Left lung (tissue), 10 donors: ENCODE data around the gene COX7A2. TPM values are rescaled to one million over a fixed set of nuclear protein-coding genes. Genes with fewer than 3 reads are reported as not detected.

ENCODE experiments used
- ATAC-seq: fragments of 200-7000 bp; cut with Tn5 transposase; one replicate; pipeline ENCODE4 v1.9.1; 2020; ENCODE audit warnings: moderate library complexity
- DNase-seq, 4 donors: peaks; one replicate each; pipeline ENCODE4 v3.0.0-alpha.2; 2013 to 2020
- H3K27ac ChIP-seq, 2 donors: fragments of 200-600 bp; sonication (generic) in 1 of 2; one replicate each; pipeline versions ENCODE4 v1.5.0 to v1.8.0; 2020 to 2021
- H3K27me3 ChIP-seq, 2 donors: fragments of 200-600 bp; sonication (generic) in 1 of 2; one replicate each; pipeline versions ENCODE4 v1.5.0 to v1.8.0; 2020 to 2021
- H3K36me3 ChIP-seq, 2 donors: fragments of 200-600 bp; sonication (generic) in 1 of 2; one replicate each; pipeline versions ENCODE4 v1.5.0 to v1.8.0; 2020 to 2021
- H3K4me1 ChIP-seq, 2 donors: fragments of 200-600 bp; one replicate each; pipeline ENCODE4 v1.8.0; 2021
- H3K4me3 ChIP-seq, 2 donors: fragments of 200-600 bp; sonication (generic) in 1 of 2; one replicate each; pipeline versions ENCODE4 v1.5.0 to v1.8.0; 2020 to 2021; ENCODE audit warnings: mild to moderate bottlenecking in 1 of 2
- H3K9me3 ChIP-seq, 2 donors: fragments of 200-600 bp; sonication (generic) in 1 of 2; one replicate each; pipeline versions ENCODE4 v1.5.0 to v1.8.0; 2020 to 2021
- CTCF ChIP-seq, 2 donors: fragments of 200-600 bp; sonication (generic) in 1 of 2; IDR thresholded peaks; one replicate each; pipeline versions ENCODE4 v1.5.0 to v1.8.0; 2021; ENCODE audit warnings: antibody characterized with exemption in 2 of 2
- intact Hi-C, 2 donors: fragments of 100-400 bp; cut with DNase I; formaldehyde crosslinking; loops; one replicate each; pipeline versions ENCODE4 v1.11.2 to v1.14.2; 2022
- polyA plus RNA-seq, 6 donors: library from polyadenylated mRNA; unstranded; fragments of 120-200 nt; gene quantifications; one replicate each; pipeline ENCODE4 v1.2.1, GENCODE V29; 2013; ENCODE audit not compliant: insufficient read length in 6 of 6
- total RNA-seq, 2 donors: library from RNA; stranded (reverse); fragmentation: NEBNext Ultra II Directional; extraction: Animal tissue kit (Norgen Biotek cat#: 25700); gene quantifications; one replicate each; pipeline ENCODE4 v1.2.1, GENCODE V29; 2021
- donor health status: DM: no; HTN: yes; CAD: no.
- donor health status: DM: no; HTN: no; CAD: no.

Gene COX7A2
- total and polyA plus RNA-seq, 8 donors, result 188 to 322 (median 215) TPM

GRCh38 chr6:75206576-75207342 lies 36.8 kb downstream of the COX7A2 start:
- Histone ChIP-seq H3K9me3 (no peaks in the 10 kb centered on the region), H3K4me3 (peak overlapping the region; percentile 47 to 48), H3K36me3 (no peaks in the 10 kb centered on the region), H3K27me3 (peaks cover 23 to 74% of the 10 kb centered on the region in 2 donors), H3K4me1 (peaks cover 12 to 50% of the 10 kb centered on the region in 2 donors), H3K27ac (peak overlapping the region in 1 of 2 donors; percentile 84)
- DNase-seq, result peak in 2 of 4 donors; percentile 32 to 74
- ATAC-seq, result no peak
- no peak for TF ChIP-seq CTCF (IDR thresholded peaks at IDR 0.05)
- intact Hi-C loops, result loop anchor here in 1 of 2 donors (10.0 kb wide), 2 partner anchors 792 to 1472 kb away; no protein-coding TSS in a partner anchor

GRCh38 chr6:75205776-75206575 lies 37.6 kb downstream of the COX7A2 start, which contains the start of gene COL12A1:
Gene COL12A1, minus strand, starts transcription at chr6:75206053. Its CDS starts 3,261 bp downstream, at chr6:75202792.
- Histone ChIP-seq H3K27ac (peak within 1 kb of the TSS; percentile 56 to 84), H3K4me1 (peaks cover 15 to 51% of the 10 kb centered on the region in 2 donors), H3K4me3 (peak within 1 kb of the TSS; percentile 47 to 48), H3K9me3 (no peaks in the 10 kb centered on the region), H3K36me3 (no peaks in the 10 kb centered on the region), H3K27me3 (peaks cover 23 to 82% of the 10 kb centered on the region in 2 donors)
- no peak for TF ChIP-seq CTCF (IDR thresholded peaks at IDR 0.05)
- DNase-seq (peak in 3 of 4 donors; percentile 81 to 94 (median 93)), ATAC-seq (peak; percentile 81)
- intact Hi-C loops, result loop anchor here in 1 of 2 donors (10.0 kb wide), 2 partner anchors 791 to 1471 kb away; no protein-coding TSS in a partner anchor

- Histone ChIP-seq H3K9me3 (no peaks in the 10 kb centered on the region), H3K27me3 (peaks cover 23 to 88% of the 10 kb centered on the region in 2 donors), H3K36me3 (no peaks in the 10 kb centered on the region), H3K27ac (peak overlapping the region; percentile 56 to 84), H3K4me1 (peaks cover 15 to 51% of the 10 kb centered on the region in 2 donors), H3K4me3 (peak overlapping the region; percentile 47 to 48)
- no peak for TF ChIP-seq CTCF (IDR thresholded peaks at IDR 0.05)
- DNase-seq (peak in 3 of 4 donors; percentile 32 to 81 (median 64)), ATAC-seq (peak; percentile 53)
- intact Hi-C loops, result loop anchor here in 1 of 2 donors (10.0 kb wide), 2 partner anchors 790 to 1470 kb away; no protein-coding TSS in a partner anchor
Observed at GRCh38 chr6:75204959-75205775, 38.4 kb downstream of the COX7A2 start.

GRCh38 chr6:75204217-75204958 lies 39.2 kb downstream of the COX7A2 start:
- ATAC-seq (peak; percentile 37), DNase-seq (peak; percentile 60 to 90 (median 80))
- Histone ChIP-seq H3K27ac (peak overlapping the region; percentile 56 to 84), H3K4me1 (peaks cover 15 to 51% of the 10 kb centered on the region in 2 donors), H3K27me3 (peaks cover 23 to 92% of the 10 kb centered on the region in 2 donors), H3K9me3 (no peaks in the 10 kb centered on the region), H3K4me3 (peak overlapping the region; percentile 47 to 48), H3K36me3 (no peaks in the 10 kb centered on the region)
- intact Hi-C loops, result loop anchor here in 1 of 2 donors (10.0 kb wide), 2 partner anchors 790 to 1470 kb away; no protein-coding TSS in a partner anchor
- TF ChIP-seq CTCF (IDR thresholded peaks at IDR 0.05), result peak; percentile 51 to 54
